Keratinocyte (primary cell): ENCODE data around the gene GNB4.

Experiments
- EZH2 ChIP-seq: IDR thresholded peaks from one replicate; pipeline ENCODE4 v1.6.1; 2012; ENCODE audit warnings: inconsistent platforms, mild to moderate bottlenecking, low read length, moderate library complexity
- TF ChIP-seq, protein P1 (sequence below), 3 experiments: IDR thresholded peaks in 1 of 3; conservative IDR thresholded peaks in 1 of 3; optimal IDR thresholded peaks in 1 of 3; 2 replicates in 2 of 3; 3 replicates in 1 of 3; pipeline versions ENCODE3 to v1.5.1; 2011; ENCODE audit warnings: low read length in 3 of 3, mild to moderate bottlenecking in 3 of 3, moderate library complexity in 2 of 3, control low read depth in 1 of 3, inconsistent platforms in 1 of 3; ENCODE audit not compliant: insufficient read depth in 2 of 3; ENCODE audit errors: extremely low read depth in 1 of 3

DNA sequence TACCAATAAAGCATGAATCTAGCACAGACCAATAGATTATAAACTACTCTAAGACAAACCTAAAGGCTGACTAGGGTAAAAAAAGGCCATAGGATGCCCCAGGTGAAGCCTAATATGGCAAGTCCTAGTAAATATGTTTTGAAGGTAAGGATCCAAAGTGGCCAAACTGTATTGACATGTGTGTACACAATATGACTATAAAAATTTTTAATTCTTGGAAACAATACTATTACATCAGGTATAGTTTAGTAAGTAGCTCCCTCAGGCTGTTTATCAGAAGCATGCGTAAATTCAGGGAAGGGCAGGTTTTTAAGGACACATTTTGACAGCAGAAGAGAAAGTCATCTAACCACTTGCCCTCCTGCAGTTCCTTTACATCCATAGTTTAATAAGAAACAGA lies 18.8 kb downstream of the GNB4 start:
- TF ChIP-seq, protein P1, sequence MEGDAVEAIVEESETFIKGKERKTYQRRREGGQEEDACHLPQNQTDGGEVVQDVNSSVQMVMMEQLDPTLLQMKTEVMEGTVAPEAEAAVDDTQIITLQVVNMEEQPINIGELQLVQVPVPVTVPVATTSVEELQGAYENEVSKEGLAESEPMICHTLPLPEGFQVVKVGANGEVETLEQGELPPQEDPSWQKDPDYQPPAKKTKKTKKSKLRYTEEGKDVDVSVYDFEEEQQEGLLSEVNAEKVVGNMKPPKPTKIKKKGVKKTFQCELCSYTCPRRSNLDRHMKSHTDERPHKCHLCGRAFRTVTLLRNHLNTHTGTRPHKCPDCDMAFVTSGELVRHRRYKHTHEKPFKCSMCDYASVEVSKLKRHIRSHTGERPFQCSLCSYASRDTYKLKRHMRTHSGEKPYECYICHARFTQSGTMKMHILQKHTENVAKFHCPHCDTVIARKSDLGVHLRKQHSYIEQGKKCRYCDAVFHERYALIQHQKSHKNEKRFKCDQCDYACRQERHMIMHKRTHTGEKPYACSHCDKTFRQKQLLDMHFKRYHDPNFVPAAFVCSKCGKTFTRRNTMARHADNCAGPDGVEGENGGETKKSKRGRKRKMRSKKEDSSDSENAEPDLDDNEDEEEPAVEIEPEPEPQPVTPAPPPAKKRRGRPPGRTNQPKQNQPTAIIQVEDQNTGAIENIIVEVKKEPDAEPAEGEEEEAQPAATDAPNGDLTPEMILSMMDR (optimal IDR thresholded peaks at IDR 0.05 in 1 of 3, IDR thresholded peaks at IDR 0.05 in 1 of 3, conservative IDR thresholded peaks at IDR 0.05 in 1 of 3; ENCODE audit: extremely low read depth in 1 of 3, insufficient read depth in 2 of 3, low read length in 3 of 3), result no peak
- TF ChIP-seq EZH2, result no peak
